Panc1 (cell line): ENCODE measurements around the gene DDAH1.

Experiments
- POLR2AphosphoS5 ChIP-seq: IDR thresholded peaks from 2 replicates; pipeline ENCODE4 v1.6.1; 2012; ENCODE audit warnings: mild to moderate bottlenecking, low read depth, low read length, moderate library complexity
- SIN3A ChIP-seq: IDR thresholded peaks from 2 replicates; pipeline ENCODE4 v1.6.1; 2012; ENCODE audit warnings: low read depth, mild to moderate bottlenecking, low read length, moderate library complexity, borderline replicate concordance; ENCODE audit not compliant: insufficient read depth
- TF ChIP-seq, protein P1 (sequence below): fragments of 450-650 bp; IDR thresholded peaks from 2 replicates; pipeline ENCODE4 v1.5.1; 2017; ENCODE audit warnings: mild to moderate bottlenecking
- TF ChIP-seq, protein P2 (sequence below), 2 experiments: IDR thresholded peaks; 2 replicates each; pipeline ENCODE4 v1.6.1; 2011 to 2012; ENCODE audit warnings: low read depth in 2 of 2, control low read depth in 1 of 2, low read length in 1 of 2, mild to moderate bottlenecking in 1 of 2, moderate library complexity in 1 of 2; ENCODE audit not compliant: insufficient read depth in 1 of 2

DNA sequence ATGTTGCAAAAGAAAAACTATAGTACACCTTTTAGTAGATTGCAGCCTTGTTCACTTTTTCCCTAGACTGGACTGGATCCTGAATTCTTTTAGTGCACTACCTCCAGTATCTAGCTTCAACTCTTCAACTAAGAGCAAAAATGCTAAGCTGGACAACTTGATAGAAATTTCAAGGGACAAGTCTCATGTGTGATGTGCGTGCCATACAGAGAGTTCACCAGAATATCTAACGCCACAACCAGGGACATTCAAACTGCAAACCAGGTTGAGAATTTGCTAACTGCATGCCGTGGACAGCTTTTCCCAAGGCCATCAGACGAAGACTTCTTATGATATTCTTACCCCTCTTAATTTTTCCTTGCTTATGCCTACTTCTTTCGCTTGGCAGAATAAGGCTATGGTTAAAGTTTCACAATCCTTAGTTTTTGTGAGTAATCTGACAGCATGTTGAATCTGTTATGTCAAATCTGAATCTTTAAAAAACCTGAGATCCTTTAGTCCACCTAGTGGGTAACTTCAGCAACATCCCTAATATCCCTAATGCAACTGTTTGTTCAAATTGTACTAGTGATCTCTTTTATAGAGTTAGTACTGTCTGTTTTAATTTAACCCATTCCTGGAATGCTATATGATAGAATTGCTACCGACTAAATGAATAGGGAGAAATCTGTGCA, 66.4 kb downstream of the DDAH1 start:
- TF ChIP-seq, protein P1, sequence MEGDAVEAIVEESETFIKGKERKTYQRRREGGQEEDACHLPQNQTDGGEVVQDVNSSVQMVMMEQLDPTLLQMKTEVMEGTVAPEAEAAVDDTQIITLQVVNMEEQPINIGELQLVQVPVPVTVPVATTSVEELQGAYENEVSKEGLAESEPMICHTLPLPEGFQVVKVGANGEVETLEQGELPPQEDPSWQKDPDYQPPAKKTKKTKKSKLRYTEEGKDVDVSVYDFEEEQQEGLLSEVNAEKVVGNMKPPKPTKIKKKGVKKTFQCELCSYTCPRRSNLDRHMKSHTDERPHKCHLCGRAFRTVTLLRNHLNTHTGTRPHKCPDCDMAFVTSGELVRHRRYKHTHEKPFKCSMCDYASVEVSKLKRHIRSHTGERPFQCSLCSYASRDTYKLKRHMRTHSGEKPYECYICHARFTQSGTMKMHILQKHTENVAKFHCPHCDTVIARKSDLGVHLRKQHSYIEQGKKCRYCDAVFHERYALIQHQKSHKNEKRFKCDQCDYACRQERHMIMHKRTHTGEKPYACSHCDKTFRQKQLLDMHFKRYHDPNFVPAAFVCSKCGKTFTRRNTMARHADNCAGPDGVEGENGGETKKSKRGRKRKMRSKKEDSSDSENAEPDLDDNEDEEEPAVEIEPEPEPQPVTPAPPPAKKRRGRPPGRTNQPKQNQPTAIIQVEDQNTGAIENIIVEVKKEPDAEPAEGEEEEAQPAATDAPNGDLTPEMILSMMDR: peak; percentile 70
- TF ChIP-seq SIN3A (no peak), POLR2AphosphoS5 (no peak)
- TF ChIP-seq, protein P2, sequence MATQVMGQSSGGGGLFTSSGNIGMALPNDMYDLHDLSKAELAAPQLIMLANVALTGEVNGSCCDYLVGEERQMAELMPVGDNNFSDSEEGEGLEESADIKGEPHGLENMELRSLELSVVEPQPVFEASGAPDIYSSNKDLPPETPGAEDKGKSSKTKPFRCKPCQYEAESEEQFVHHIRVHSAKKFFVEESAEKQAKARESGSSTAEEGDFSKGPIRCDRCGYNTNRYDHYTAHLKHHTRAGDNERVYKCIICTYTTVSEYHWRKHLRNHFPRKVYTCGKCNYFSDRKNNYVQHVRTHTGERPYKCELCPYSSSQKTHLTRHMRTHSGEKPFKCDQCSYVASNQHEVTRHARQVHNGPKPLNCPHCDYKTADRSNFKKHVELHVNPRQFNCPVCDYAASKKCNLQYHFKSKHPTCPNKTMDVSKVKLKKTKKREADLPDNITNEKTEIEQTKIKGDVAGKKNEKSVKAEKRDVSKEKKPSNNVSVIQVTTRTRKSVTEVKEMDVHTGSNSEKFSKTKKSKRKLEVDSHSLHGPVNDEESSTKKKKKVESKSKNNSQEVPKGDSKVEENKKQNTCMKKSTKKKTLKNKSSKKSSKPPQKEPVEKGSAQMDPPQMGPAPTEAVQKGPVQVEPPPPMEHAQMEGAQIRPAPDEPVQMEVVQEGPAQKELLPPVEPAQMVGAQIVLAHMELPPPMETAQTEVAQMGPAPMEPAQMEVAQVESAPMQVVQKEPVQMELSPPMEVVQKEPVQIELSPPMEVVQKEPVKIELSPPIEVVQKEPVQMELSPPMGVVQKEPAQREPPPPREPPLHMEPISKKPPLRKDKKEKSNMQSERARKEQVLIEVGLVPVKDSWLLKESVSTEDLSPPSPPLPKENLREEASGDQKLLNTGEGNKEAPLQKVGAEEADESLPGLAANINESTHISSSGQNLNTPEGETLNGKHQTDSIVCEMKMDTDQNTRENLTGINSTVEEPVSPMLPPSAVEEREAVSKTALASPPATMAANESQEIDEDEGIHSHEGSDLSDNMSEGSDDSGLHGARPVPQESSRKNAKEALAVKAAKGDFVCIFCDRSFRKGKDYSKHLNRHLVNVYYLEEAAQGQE (IDR thresholded peaks at IDR 0.05; ENCODE audit: insufficient read depth in 1 of 2, low read depth in 2 of 2, low read length in 1 of 2): no peak
